ENCODE results near the gene TPSAB1. TPM values are rescaled to one million over a fixed set of nuclear protein-coding genes. Genes with fewer than 3 reads are reported as not detected.

The TPSAB1 gene
- total RNA-seq, 2 experiments from 2014 or later: not detected

- Mint-ChIP-seq H3K27me3 (peaks cover 28% of the 10 kb centered on the region), H3K27ac (no peak overlapping the region), H3K36me3 (ENCODE audit: low read depth) (no peaks in the 10 kb centered on the region), H3K9me3 (ENCODE audit: low read depth) (no peaks in the 10 kb centered on the region), H3K4me3 (no peak overlapping the region), H3K4me1 (no peaks in the 10 kb centered on the region)
- intact Hi-C loops (cut with DNase I, micrococcal nuclease): no loop called here
- ATAC-seq: no peak
- no peak for DNase-seq
- ChIA-PET POLR2A (no interaction called here), CTCF (no interaction called here)
Observed at GRCh38 chr16:1286513-1287094, 46.1 kb downstream of the TPSAB1 start.

- Mint-ChIP-seq H3K36me3 (ENCODE audit: low read depth) (no peaks in the 10 kb centered on the region), H3K9me3 (ENCODE audit: low read depth) (no peaks in the 10 kb centered on the region), H3K27me3 (peaks cover 31% of the 10 kb centered on the region), H3K4me3 (no peak overlapping the region), H3K4me1 (no peaks in the 10 kb centered on the region), H3K27ac (no peak overlapping the region)
- ChIA-PET POLR2A (no interaction called here), CTCF (no interaction called here)
- intact Hi-C loops (cut with DNase I, micrococcal nuclease): no loop called here
- no peak for ATAC-seq
- no peak for DNase-seq
Observed at GRCh38 chr16:1287982-1288670, 47.6 kb downstream of the TPSAB1 start.

GRCh38 chr16:1288813-1289476 is 48.4 kb downstream of the TPSAB1 start:
- Mint-ChIP-seq H3K4me3 (no peak overlapping the region), H3K36me3 (ENCODE audit: low read depth) (no peaks in the 10 kb centered on the region), H3K4me1 (no peaks in the 10 kb centered on the region), H3K9me3 (ENCODE audit: low read depth) (no peaks in the 10 kb centered on the region), H3K27ac (no peak overlapping the region), H3K27me3 (peaks cover 34% of the 10 kb centered on the region)
- DNase-seq: peak; percentile 44
- ChIA-PET CTCF (no interaction called here), POLR2A (no interaction called here)
- ATAC-seq: peak; percentile 47
- intact Hi-C loops (cut with DNase I, micrococcal nuclease): no loop called here

- Mint-ChIP-seq H3K4me1 (no peaks in the 10 kb centered on the region), H3K9me3 (ENCODE audit: low read depth) (no peaks in the 10 kb centered on the region), H3K36me3 (ENCODE audit: low read depth) (no peaks in the 10 kb centered on the region), H3K4me3 (no peak overlapping the region), H3K27me3 (peaks cover 37% of the 10 kb centered on the region), H3K27ac (no peak overlapping the region)
- ChIA-PET POLR2A (no interaction called here), CTCF (interaction anchor here (0.6 kb wide), 1 partner anchor 233 kb away, joined by 3 read pairs; no protein-coding TSS in a partner anchor)
- no peak for ATAC-seq
- intact Hi-C loops (cut with DNase I, micrococcal nuclease): no loop called here
- no peak for DNase-seq
Observed at GRCh38 chr16:1289477-1289866, 49.0 kb downstream of the TPSAB1 start.

- DNase-seq: no peak
Observed at GRCh38 chr16:1290063-1290501, 49.6 kb downstream of the TPSAB1 start.

GRCh38 chr16:1290860-1291575 is 50.5 kb downstream of the TPSAB1 start:
- POLR2A ChIA-PET: no interaction called here
- ATAC-seq: no peak
- Mint-ChIP-seq H3K4me1 (no peaks in the 10 kb centered on the region), H3K27ac (no peak overlapping the region), H3K36me3 (ENCODE audit: low read depth) (no peaks in the 10 kb centered on the region), H3K27me3 (peaks cover 39% of the 10 kb centered on the region), H3K9me3 (ENCODE audit: low read depth) (no peaks in the 10 kb centered on the region), H3K4me3 (no peak overlapping the region)
- intact Hi-C loops (cut with DNase I, micrococcal nuclease): no loop called here
- CTCF ChIA-PET: interaction anchor here (1.0 kb wide), 1 partner anchor 9 kb away, joined by 3 read pairs; no protein-coding TSS in a partner anchor
- DNase-seq: no peak

More at GRCh38 chr16:1290063-1290501, 49.6 kb downstream of the TPSAB1 start:
- Mint-ChIP-seq H3K4me1 (no peaks in the 10 kb centered on the region), H3K4me3 (no peak overlapping the region), H3K36me3 (ENCODE audit: low read depth) (no peaks in the 10 kb centered on the region), H3K27me3 (peaks cover 39% of the 10 kb centered on the region), H3K9me3 (ENCODE audit: low read depth) (no peaks in the 10 kb centered on the region), H3K27ac (no peak overlapping the region)
- ChIA-PET POLR2A (no interaction called here), CTCF (interaction anchor here (0.6 to 1.0 kb wide), 3 partner anchors 10 to 1094 kb away, joined by 3 read pairs; no protein-coding TSS in a partner anchor)
- no peak for ATAC-seq
- intact Hi-C loops (cut with DNase I, micrococcal nuclease): no loop called here

GRCh38 chr16:1291576-1291974 is 51.1 kb downstream of the TPSAB1 start:
- intact Hi-C loops (cut with DNase I, micrococcal nuclease): no loop called here
- Mint-ChIP-seq H3K27me3 (peaks cover 39% of the 10 kb centered on the region), H3K27ac (no peak overlapping the region), H3K9me3 (ENCODE audit: low read depth) (no peaks in the 10 kb centered on the region), H3K4me1 (no peaks in the 10 kb centered on the region), H3K4me3 (no peak overlapping the region), H3K36me3 (ENCODE audit: low read depth) (no peaks in the 10 kb centered on the region)
- POLR2A ChIA-PET: no interaction called here
- CTCF ChIA-PET: no interaction called here
- ATAC-seq (no peak), DNase-seq (no peak)

Other genes with a start within 250 kb of the TPSAB1 start
- not detected for gene SSTR5, start 168.0 kb upstream of the TPSAB1 start, total RNA-seq
- gene C1QTNF8, start 144.5 kb upstream of the TPSAB1 start, total RNA-seq: not detected
- gene CACNA1H, start 87.6 kb upstream of the TPSAB1 start, total RNA-seq: under 1 TPM; 0.86 to 0.98 TPM
- not detected for gene TPSG1, start 15.4 kb upstream of the TPSAB1 start, total RNA-seq
- not detected for gene TPSB2, start 10.5 kb upstream of the TPSAB1 start, total RNA-seq
- gene TPSD1, start 15.4 kb downstream of the TPSAB1 start, total RNA-seq: not detected
- gene UBE2I, start 68.9 kb downstream of the TPSAB1 start, total RNA-seq: 100 to 1,000 TPM; 251 to 358 TPM
- 1 to 10 TPM in 1 of 2 experiments, under 1 TPM in 1; 0.57 to 1.0 TPM for gene BAIAP3, start 92.9 kb downstream of the TPSAB1 start, total RNA-seq
- gene TSR3, start 111.2 kb downstream of the TPSAB1 start, total RNA-seq: 10 to 100 TPM; 37.6 to 58.7 TPM
- gene GNPTG, start 111.2 kb downstream of the TPSAB1 start, total RNA-seq: 10 to 100 TPM; 16.3 to 17.4 TPM
- 10 to 100 TPM; 31.3 to 32.8 TPM for gene UNKL, start 174.0 kb downstream of the TPSAB1 start, total RNA-seq
- 10 to 100 TPM; 11.9 to 15.5 TPM for gene UQCC4, start 180.0 kb downstream of the TPSAB1 start, total RNA-seq
- not detected for gene PERCC1, start 190.4 kb downstream of the TPSAB1 start, total RNA-seq
- gene CCDC154, start 203.9 kb downstream of the TPSAB1 start, total RNA-seq: 1 to 10 TPM in 1 of 2 experiments, under 1 TPM in 1; 0.70 to 1.6 TPM
- gene CLCN7, start 234.3 kb downstream of the TPSAB1 start, total RNA-seq: 10 to 100 TPM; 29.9 to 33.7 TPM
- not detected for gene PTX4, start 248.2 kb downstream of the TPSAB1 start, total RNA-seq